T-cell (primary cell): Measurements from ENCODE around the gene SPEG. TPM values are rescaled to one million over a fixed set of nuclear protein-coding genes. Genes with fewer than 3 reads are reported as not detected.

Experiments used
- ATAC-seq, 4 experiments: fragments of 200-7000 bp in 3 of 4; fragments of 150-1000 bp in 1 of 4; cut with Tn5 transposase; replicated peaks in 1 of 4; 1 replicate in 3 of 4; 2 replicates in 1 of 4; pipeline ENCODE4 v1.10.0; 2021; ENCODE audit warnings: moderate library complexity in 3 of 4, mild to moderate bottlenecking in 2 of 4, moderate number of reproducible peaks in 1 of 4
- CTCF ChIA-PET, 2 donors: fragments of 300-600 bp; sonication (Branson Sonifier 250); formaldehyde crosslinking; loops; one replicate each; lab custom pipeline; 2022; ENCODE audit warnings: antibody characterized with exemption in 2 of 2; lab: Charles Lee
- POLR2A ChIA-PET, 2 donors: fragments of 300-600 bp; sonication (Branson Sonifier 250); formaldehyde crosslinking; loops; one replicate each; lab custom pipeline; 2022; ENCODE audit warnings: antibody characterized with exemption in 2 of 2; lab: Charles Lee
- DNase-seq, 35 experiments: peaks; one replicate each; pipeline versions ENCODE4 v3.0.0 to v3.0.0-alpha.2; 2013 to 2023
- H3K27ac ChIP-seq: one replicate; pipeline ENCODE4 v1.5.1; 2013; ENCODE audit warnings: low read length
- H3K27me3 ChIP-seq, 2 experiments: replicated peaks in 1 of 2; 1 replicate in 1 of 2; 2 replicates in 1 of 2; pipeline versions ENCODE4 v1.6.1 to v1.7.0; 2013; ENCODE audit warnings: low read length in 1 of 2, mixed read lengths in 1 of 2; ENCODE audit not compliant: control insufficient read depth in 2 of 2, insufficient read depth in 2 of 2; ENCODE audit errors: extremely low read depth in 1 of 2
- H3K36me3 ChIP-seq, 2 donors: 1 replicate in 1 of 2; 2 replicates in 1 of 2; pipeline versions ENCODE4 v1.6.1 to v1.7.0; 2013; ENCODE audit warnings: low read length in 1 of 2; ENCODE audit not compliant: control insufficient read depth in 2 of 2, insufficient read depth in 1 of 2; ENCODE audit errors: extremely low read depth in 1 of 2
- H3K4me1 ChIP-seq, 2 experiments: 1 replicate in 1 of 2; 2 replicates in 1 of 2; pipeline versions ENCODE4 v1.6.1 to v1.7.0; 2013; ENCODE audit warnings: low read length in 2 of 2, mixed read lengths in 1 of 2; ENCODE audit not compliant: insufficient read depth in 2 of 2, control insufficient read depth in 1 of 2; ENCODE audit errors: extremely low read depth in 1 of 2
- H3K4me3 ChIP-seq, 2 donors: 1 replicate in 1 of 2; 2 replicates in 1 of 2; pipeline versions ENCODE4 v1.5.1 to v1.7.0; 2013; ENCODE audit warnings: mild to moderate bottlenecking in 2 of 2, low read length in 1 of 2, moderate library complexity in 1 of 2; ENCODE audit not compliant: control insufficient read depth in 1 of 2; ENCODE audit errors: extremely low read depth in 1 of 2
- H3K9me3 ChIP-seq: 2 replicates; pipeline ENCODE4 v1.7.0; 2013
- H3K27ac Mint-ChIP-seq, 2 donors: one replicate each; pipeline ENCODE4 v1.8.0; 2020 to 2021; ENCODE audit warnings: mild to moderate bottlenecking in 2 of 2, mixed read lengths in 2 of 2
- H3K27me3 Mint-ChIP-seq, 2 donors: one replicate each; pipeline ENCODE4 v1.8.0; 2021 to 2022; ENCODE audit warnings: mixed read lengths in 2 of 2
- H3K36me3 Mint-ChIP-seq: one replicate; pipeline ENCODE4 v1.8.0; 2021; ENCODE audit warnings: mixed read lengths
- H3K4me1 Mint-ChIP-seq, 3 donors: one replicate each; pipeline ENCODE4 v1.8.0; 2020 to 2022; ENCODE audit warnings: mixed read lengths in 3 of 3, mild to moderate bottlenecking in 1 of 3
- H3K4me3 Mint-ChIP-seq, 3 donors: one replicate each; pipeline ENCODE4 v1.8.0; 2020 to 2022; ENCODE audit warnings: mild to moderate bottlenecking in 3 of 3, mixed read lengths in 3 of 3, moderate library complexity in 3 of 3
- H3K9me3 Mint-ChIP-seq, 3 donors: one replicate each; pipeline ENCODE4 v1.8.0; 2020 to 2022; ENCODE audit warnings: mixed read lengths in 3 of 3
- WGBS: methylation state at CpG from one replicate; pipeline ENCODE4 v1.1.5; 2013; ENCODE audit warnings: missing lambda C conversion rate; ENCODE audit not compliant: insufficient coverage; 5-methylcytosine and 5-hydroxymethylcytosine counted together
- total RNA-seq, 35 experiments: library from RNA in 6 of 35; stranded (reverse) in 6 of 35; fragments of 120-200 nt in 1 of 35; gene quantifications; one replicate each; pipeline versions ENCODE4 v1.2.1 to v1.2.4 and lab custom pipeline; 2013 to 2026

SPEG gene
- total RNA-seq (10 to 100 TPM; 13.8 to 23.9 (median 18.9) TPM), total RNA-seq (lab: John Stamatoyannopoulos, UW) (0.59 to 24.8 (median 13.3) reads per million in 29 experiments)
- total RNA-seq (2013), result 4.9 TPM

DNA sequence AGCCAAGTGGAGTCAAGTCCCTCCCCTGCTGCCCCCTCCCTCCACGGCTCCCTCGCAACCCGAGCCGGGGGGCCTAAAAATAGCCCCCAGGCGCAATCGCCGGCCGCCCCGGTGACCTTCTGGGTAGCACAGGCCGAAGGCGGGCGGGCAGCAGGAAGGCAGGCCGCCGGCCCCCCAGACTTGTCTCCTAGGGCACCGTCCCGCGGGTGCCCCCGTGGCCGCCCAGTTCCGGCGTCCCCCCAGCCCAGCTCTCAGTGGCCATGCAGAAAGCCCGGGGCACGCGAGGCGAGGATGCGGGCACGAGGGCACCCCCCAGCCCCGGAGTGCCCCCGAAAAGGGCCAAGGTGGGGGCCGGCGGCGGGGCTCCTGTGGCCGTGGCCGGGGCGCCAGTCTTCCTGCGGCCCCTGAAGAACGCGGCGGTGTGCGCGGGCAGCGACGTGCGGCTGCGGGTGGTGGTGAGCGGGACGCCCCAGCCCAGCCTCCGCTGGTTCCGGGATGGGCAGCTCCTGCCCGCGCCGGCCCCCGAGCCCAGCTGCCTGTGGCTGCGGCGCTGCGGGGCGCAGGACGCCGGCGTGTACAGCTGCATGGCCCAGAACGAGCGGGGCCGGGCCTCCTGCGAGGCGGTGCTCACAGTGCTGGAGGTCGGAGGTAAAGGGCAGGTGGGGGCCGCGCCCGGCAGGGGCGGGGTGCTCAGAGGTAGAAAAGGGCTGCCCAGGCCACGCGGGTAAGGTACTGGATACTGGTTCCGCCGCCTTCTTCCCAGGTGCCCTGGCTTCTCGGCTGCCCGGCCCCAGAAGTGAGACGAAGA is at the start of gene SPEG:
TSS of gene SPEG (plus strand) at position 126 of the 808 bp plus-strand sequence. CDS start at position 261, 135 bp downstream.
- H3K27ac ChIP-seq, result no peak within 1 kb of the TSS
- peaks cover 0 to 9% of the 10 kb centered on the region in 2 experiments for H3K4me1 ChIP-seq
- Mint-ChIP-seq H3K36me3 (no peaks in the 10 kb centered on the region), H3K9me3 (no peaks in the 10 kb centered on the region), H3K4me3 (peak within 1 kb of the TSS in 1 of 3 donors; percentile 38), H3K4me1 (peaks cover 0 to 4% (median 3%) of the 10 kb centered on the region in 3 donors), H3K27ac (no peak within 1 kb of the TSS), H3K27me3 (peaks cover 14 to 27% of the 10 kb centered on the region in 2 donors)
- DNase-seq (no peak), ATAC-seq (peak in 3 of 4 experiments; percentile 32 to 36 (median 36))
- 8% methylated on average over 68 of the region's 77 CpGs for WGBS
- H3K36me3 ChIP-seq, result no peaks in the 10 kb centered on the region
- H3K9me3 ChIP-seq, result no peaks in the 10 kb centered on the region
- peaks cover 5 to 53% of the 10 kb centered on the region in 2 experiments for H3K27me3 ChIP-seq
- ChIA-PET POLR2A (no interaction called here), CTCF (no interaction called here)
- H3K4me3 ChIP-seq, result no peak within 1 kb of the TSS

DNA sequence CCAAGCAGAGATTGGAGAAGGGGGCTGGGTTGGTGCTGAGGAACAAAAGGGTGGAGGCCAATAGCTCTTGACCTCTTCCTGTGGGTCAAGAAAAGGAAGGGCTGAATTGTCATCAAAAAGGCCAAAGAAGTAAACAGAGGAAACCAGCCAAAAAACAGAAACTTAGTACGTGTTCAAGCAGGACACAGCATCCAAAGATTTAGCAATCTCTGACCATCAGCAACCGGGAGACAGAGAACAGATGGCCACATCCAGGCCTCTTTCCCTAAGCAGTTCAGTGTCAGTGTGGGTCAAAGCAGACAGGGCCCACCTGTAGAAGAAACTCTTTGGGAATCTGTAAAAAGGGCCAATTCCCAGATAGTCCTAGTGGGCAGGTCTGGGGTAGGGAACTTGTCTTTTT is 49.8 kb upstream of the SPEG start:
- Mint-ChIP-seq H3K27me3 (no peaks in the 10 kb centered on the region), H3K9me3 (no peaks in the 10 kb centered on the region), H3K36me3 (peaks cover 40% of the 10 kb centered on the region), H3K27ac (no peak overlapping the region), H3K4me3 (peak overlapping the region in 2 of 3 donors; percentile 47 to 94), H3K4me1 (peaks cover 6 to 34% (median 28%) of the 10 kb centered on the region in 3 donors)
- no peak for ATAC-seq
- Histone ChIP-seq H3K36me3 (peaks cover 10 to 59% of the 10 kb centered on the region in 2 donors), H3K27ac (no peak overlapping the region), H3K9me3 (no peaks in the 10 kb centered on the region), H3K4me1 (peaks cover 5 to 23% of the 10 kb centered on the region in 2 experiments), H3K4me3 (no peak overlapping the region), H3K27me3 (no peaks in the 10 kb centered on the region)
- no peak for DNase-seq
- POLR2A ChIA-PET, result interaction anchor here in 1 of 2 donors (0.5 kb wide), 1 partner anchor 213 kb away, joined by 4 read pairs; the partner anchor contains the start of gene STK11IP
- CTCF ChIA-PET, result no interaction called here
- WGBS, result 100% methylated on average over 1 of the region's 2 CpGs

DNA sequence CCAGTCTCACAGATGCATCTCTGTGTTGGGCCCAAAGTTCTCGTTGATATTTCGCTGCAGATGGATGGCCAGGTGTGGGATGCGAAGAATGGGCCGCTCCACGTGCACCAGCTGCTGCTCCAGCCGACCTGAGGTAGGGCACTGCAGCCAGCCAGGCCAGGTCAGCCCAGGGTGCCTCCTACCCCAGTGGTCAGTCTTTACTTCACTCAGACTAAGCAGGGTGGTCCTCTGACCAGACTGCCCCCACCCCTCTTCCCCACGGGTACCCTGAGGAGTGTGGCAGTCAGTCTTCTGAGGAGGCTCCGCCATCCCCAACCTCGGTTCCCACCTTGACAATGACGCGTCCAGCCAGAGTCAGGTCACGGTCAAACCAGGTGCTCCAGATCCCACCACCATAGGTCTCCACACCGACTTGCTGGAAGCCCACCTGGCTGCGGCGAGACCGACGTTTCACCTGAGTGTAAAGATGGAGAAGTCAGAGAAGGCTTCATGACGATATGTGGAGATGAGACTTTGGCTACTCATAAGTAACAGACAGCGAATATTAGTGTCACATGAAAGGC is 48.6 kb upstream of the SPEG start:
- Mint-ChIP-seq H3K4me3 (peak overlapping the region; percentile 91 to 94 (median 93)), H3K27me3 (no peaks in the 10 kb centered on the region), H3K36me3 (peaks cover 36% of the 10 kb centered on the region), H3K27ac (no peak overlapping the region), H3K9me3 (no peaks in the 10 kb centered on the region), H3K4me1 (peaks cover 6 to 34% (median 28%) of the 10 kb centered on the region in 3 donors)
- Histone ChIP-seq H3K4me1 (peaks cover 5 to 23% of the 10 kb centered on the region in 2 experiments), H3K27ac (no peak overlapping the region), H3K4me3 (no peak overlapping the region), H3K9me3 (no peaks in the 10 kb centered on the region), H3K27me3 (no peaks in the 10 kb centered on the region), H3K36me3 (peaks cover 10 to 49% of the 10 kb centered on the region in 2 donors)
- ChIA-PET POLR2A (no interaction called here), CTCF (interaction anchor here in 1 of 2 donors (0.7 kb wide), 1 partner anchor 155 kb away, joined by 5 read pairs; no protein-coding TSS in a partner anchor)
- DNase-seq (no peak), ATAC-seq (no peak)
- 96% methylated on average over 13 of the region's 19 CpGs for WGBS

DNA sequence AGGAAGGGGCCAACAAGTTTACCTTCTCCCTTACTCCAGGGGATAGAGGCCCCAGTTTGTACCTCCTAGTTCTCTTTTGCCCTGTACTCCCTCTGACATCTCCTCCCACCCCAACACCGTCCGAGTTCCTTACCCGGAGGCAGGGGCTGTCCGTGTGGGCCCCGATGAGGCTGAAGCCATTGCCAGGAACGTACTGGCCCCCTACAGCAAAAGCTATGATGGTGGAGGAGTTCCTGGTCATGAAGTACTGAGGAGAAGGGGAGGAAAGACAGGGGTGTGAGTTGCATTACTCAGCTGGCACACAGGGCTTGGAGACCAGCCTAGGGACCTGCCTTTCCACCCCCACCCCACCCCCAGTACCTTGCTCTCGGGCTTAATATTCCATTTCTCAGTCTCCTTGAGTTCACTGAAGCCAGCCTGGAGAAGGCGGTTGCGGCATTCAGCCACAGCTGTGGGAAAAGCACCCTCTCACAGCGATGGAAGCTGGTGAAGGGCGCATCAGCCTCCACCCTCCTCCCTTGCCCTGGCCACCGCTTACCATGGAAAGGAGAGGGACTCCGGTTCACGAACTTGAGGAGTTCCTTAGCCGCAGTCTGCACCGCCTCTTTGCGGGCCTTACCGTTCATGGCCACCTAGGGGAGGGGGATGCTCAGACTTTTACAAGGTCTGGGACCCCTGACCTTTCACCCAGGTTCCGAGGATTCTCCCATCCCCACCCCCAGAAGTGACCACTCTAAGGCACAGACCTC is 47.9 kb upstream of the SPEG start:
- no CpG with 5 or more reads among the region's 19 CpGs for WGBS
- Mint-ChIP-seq H3K27me3 (no peaks in the 10 kb centered on the region), H3K4me1 (peaks cover 6 to 34% (median 28%) of the 10 kb centered on the region in 3 donors), H3K4me3 (peak overlapping the region; percentile 91 to 94 (median 93)), H3K27ac (peak overlapping the region; percentile 95 to 97), H3K9me3 (no peaks in the 10 kb centered on the region), H3K36me3 (peaks cover 29% of the 10 kb centered on the region)
- peak in 5 of 35 experiments; percentile 3 to 33 (median 10) for DNase-seq
- peaks cover 10 to 42% of the 10 kb centered on the region in 2 donors for H3K36me3 ChIP-seq
- H3K9me3 ChIP-seq, result no peaks in the 10 kb centered on the region
- peak overlapping the region; percentile 74 to 98 for H3K4me3 ChIP-seq
- peaks cover 5 to 23% of the 10 kb centered on the region in 2 experiments for H3K4me1 ChIP-seq
- H3K27ac ChIP-seq, result peak overlapping the region; percentile 97
- no peak for ATAC-seq
- POLR2A ChIA-PET, result interaction anchor here in 1 of 2 donors (0.6 kb wide), 1 partner anchor 156 kb away, joined by 3 read pairs; no protein-coding TSS in a partner anchor
- CTCF ChIA-PET, result interaction anchor here (0.6 to 0.7 kb wide), 4 partner anchors 15 to 155 kb away, joined by 3 to 9 read pairs (median 6); no protein-coding TSS in a partner anchor
- H3K27me3 ChIP-seq, result no peaks in the 10 kb centered on the region

DNA sequence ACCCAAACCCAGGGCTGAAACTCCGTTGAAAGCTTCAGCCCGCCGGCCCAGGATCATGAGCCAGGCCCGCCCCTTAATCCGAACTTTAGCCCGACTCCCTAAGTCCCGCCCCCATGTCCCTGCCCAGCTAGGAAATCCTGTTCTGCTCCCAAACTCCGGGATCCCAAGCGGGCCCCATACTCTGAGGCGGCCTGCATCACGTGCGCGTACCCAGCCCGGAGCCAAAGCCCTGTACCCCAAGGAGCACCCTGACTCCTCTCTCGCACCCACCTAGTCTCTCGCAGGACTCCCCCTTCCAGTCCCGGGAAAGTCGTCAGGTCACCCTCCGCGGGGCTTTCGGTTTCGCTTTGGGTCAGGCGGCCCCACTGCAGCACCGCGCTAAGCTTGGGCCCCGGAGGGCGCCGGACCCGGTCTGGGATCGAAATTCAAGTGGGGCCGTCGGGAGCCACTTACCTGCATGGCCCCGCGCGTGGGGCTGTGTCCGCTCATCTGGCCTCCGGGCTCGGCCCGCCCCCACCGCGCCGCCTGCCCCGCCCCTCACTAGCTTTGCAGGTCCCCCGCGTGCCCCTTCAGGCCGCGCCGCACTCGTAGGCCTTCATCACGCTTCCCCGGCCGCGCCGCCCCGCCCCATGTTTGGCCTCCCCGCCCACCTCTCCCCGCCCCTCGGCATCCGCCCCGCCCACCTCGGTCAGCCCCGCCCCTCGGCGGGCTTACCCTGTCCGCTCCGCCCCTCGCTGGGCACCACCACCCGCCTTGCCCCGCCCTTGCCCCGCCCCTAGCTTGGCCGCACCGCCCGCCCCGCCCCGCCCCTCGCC is 47.1 kb upstream of the SPEG start, which contains the start of gene DNPEP:
TSS of gene DNPEP (minus strand) at position 607 of the 815 bp plus-strand sequence. CDS start at position 489, 118 bp downstream.
- DNase-seq, result peak in 26 of 35 experiments; percentile 50 to 97 (median 92)
- peak within 1 kb of the TSS; percentile 97 for H3K27ac ChIP-seq
- CTCF ChIA-PET, result interaction anchor here (0.6 to 2.0 kb wide), 11 partner anchors 15 to 1083 kb away, joined by 3 to 9 read pairs (median 5); partner anchors contain the start of genes BCS1L (in 1 of the 2), GMPPA (in 1 of the 2), TTLL4 (in 1 of the 2) and ZNF142 (in 1 of the 2)
- H3K4me3 Mint-ChIP-seq, result peak within 1 kb of the TSS; percentile 91 to 94 (median 93)
- peak within 1 kb of the TSS; percentile 74 to 98 for H3K4me3 ChIP-seq
- ATAC-seq, result peak; percentile 54 to 67 (median 63)
- no peaks in the 10 kb centered on the region for H3K9me3 ChIP-seq
- peaks cover 6 to 34% (median 28%) of the 10 kb centered on the region in 3 donors for H3K4me1 Mint-ChIP-seq
- peak within 1 kb of the TSS; percentile 95 to 97 for H3K27ac Mint-ChIP-seq
- no peaks in the 10 kb centered on the region for H3K9me3 Mint-ChIP-seq
- H3K27me3 Mint-ChIP-seq, result no peaks in the 10 kb centered on the region
- POLR2A ChIA-PET, result interaction anchor here (0.5 to 0.8 kb wide), 11 partner anchors 42 to 1117 kb away, joined by 3 to 10 read pairs (median 3); partner anchors contain the start of genes AAMP (in 1 of the 2), ANKZF1 (in 1 of the 2), GMPPA (in 1 of the 2) and PNKD (in 1 of the 2)
- WGBS, result 0% methylated on average over 51 of the region's 76 CpGs
- H3K36me3 ChIP-seq, result peaks cover 10 to 38% of the 10 kb centered on the region in 2 donors
- H3K4me1 ChIP-seq, result peaks cover 5 to 23% of the 10 kb centered on the region in 2 experiments
- no peaks in the 10 kb centered on the region for H3K27me3 ChIP-seq
- H3K36me3 Mint-ChIP-seq, result peaks cover 21% of the 10 kb centered on the region
